Ascending aorta (tissue), 2 donors: ENCODE measurements around the gene DTX4. TPM values are rescaled to one million over a fixed set of nuclear protein-coding genes. Genes with fewer than 3 reads are reported as not detected.

Experiments used
- DNase-seq, 2 donors: peaks; one replicate each; pipeline ENCODE4 v3.0.0-alpha.2; 2019; ENCODE audit warnings: low spot score in 2 of 2
- H3K27ac ChIP-seq, 2 donors: fragments of 200-600 bp; sonication (generic); one replicate each; pipeline ENCODE4 v1.5.1; 2016 to 2017; ENCODE audit warnings: mild to moderate bottlenecking in 1 of 2
- H3K27me3 ChIP-seq: fragments of 200-600 bp; sonication (generic); one replicate; pipeline ENCODE4 v1.5.1; 2017
- H3K36me3 ChIP-seq, 2 donors: fragments of 200-600 bp; sonication (generic); one replicate each; pipeline ENCODE4 v1.5.1; 2016
- H3K4me1 ChIP-seq, 2 donors: fragments of 200-600 bp; sonication (generic); one replicate each; pipeline ENCODE4 v1.5.1; 2016 to 2017; ENCODE audit warnings: mild to moderate bottlenecking in 1 of 2
- H3K4me3 ChIP-seq, 2 donors: fragments of 200-600 bp; sonication (generic); one replicate each; pipeline ENCODE4 v1.5.1; 2016 to 2017; ENCODE audit warnings: mild to moderate bottlenecking in 1 of 2
- H3K9me3 ChIP-seq, 2 donors: fragments of 200-600 bp; sonication (generic); one replicate each; pipeline ENCODE4 v1.5.1; 2016
- intact Hi-C: fragments of 100-400 bp; cut with DNase I; formaldehyde crosslinking; loops from one replicate; pipeline ENCODE4 v1.15.1; 2023
- total RNA-seq: library from RNA; depleted of rRNA; stranded (reverse); fragments of >200 nt; gene quantifications from one replicate; pipeline ENCODE4 v1.1.0, GENCODE V29; 2016
- TF ChIP-seq, protein P1 (sequence below), 3 experiments: fragments of 200-600 bp in 2 of 3; fragments of 450-650 bp in 1 of 3; sonication (generic) in 2 of 3; IDR thresholded peaks; one replicate each; pipeline ENCODE4 v1.5.1; 2016 to 2019; ENCODE audit warnings: antibody characterized with exemption in 3 of 3, mild to moderate bottlenecking in 1 of 3, moderate library complexity in 1 of 3

DTX4 gene
- total RNA-seq, 1 donor from 2014 or later, result 9.6 TPM

DNA sequence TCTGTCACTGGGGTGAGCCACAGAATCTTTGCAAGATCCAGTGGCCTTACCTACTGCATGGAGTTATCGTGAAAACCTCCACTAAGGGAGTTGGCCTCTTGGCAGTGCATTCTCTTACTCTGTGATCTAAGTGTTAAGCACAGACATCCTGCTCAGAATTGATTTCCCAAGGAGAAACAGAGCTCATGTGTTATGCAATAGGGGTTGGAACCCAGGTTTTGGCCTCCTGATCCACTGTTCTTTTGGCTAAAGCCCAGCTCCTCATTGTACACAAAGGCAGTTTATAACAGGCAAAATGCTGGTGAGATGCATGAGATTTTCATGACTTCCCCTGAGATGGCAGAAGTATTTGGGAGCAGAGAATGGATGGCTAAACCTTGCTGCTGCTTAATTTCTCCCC is 11.8 kb downstream of the DTX4 start:
- TF ChIP-seq, protein P1, sequence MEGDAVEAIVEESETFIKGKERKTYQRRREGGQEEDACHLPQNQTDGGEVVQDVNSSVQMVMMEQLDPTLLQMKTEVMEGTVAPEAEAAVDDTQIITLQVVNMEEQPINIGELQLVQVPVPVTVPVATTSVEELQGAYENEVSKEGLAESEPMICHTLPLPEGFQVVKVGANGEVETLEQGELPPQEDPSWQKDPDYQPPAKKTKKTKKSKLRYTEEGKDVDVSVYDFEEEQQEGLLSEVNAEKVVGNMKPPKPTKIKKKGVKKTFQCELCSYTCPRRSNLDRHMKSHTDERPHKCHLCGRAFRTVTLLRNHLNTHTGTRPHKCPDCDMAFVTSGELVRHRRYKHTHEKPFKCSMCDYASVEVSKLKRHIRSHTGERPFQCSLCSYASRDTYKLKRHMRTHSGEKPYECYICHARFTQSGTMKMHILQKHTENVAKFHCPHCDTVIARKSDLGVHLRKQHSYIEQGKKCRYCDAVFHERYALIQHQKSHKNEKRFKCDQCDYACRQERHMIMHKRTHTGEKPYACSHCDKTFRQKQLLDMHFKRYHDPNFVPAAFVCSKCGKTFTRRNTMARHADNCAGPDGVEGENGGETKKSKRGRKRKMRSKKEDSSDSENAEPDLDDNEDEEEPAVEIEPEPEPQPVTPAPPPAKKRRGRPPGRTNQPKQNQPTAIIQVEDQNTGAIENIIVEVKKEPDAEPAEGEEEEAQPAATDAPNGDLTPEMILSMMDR (IDR thresholded peaks at IDR 0.05), result no peak
- H3K4me3 ChIP-seq, result no peak overlapping the region
- no peaks in the 10 kb centered on the region for H3K9me3 ChIP-seq
- intact Hi-C loops, result no loop called here
- no peaks in the 10 kb centered on the region for H3K27me3 ChIP-seq
- no peaks in the 10 kb centered on the region for H3K4me1 ChIP-seq
- no peak for DNase-seq
- peaks cover 0 to 7% of the 10 kb centered on the region in 2 donors for H3K36me3 ChIP-seq
- no peak overlapping the region for H3K27ac ChIP-seq

DNA sequence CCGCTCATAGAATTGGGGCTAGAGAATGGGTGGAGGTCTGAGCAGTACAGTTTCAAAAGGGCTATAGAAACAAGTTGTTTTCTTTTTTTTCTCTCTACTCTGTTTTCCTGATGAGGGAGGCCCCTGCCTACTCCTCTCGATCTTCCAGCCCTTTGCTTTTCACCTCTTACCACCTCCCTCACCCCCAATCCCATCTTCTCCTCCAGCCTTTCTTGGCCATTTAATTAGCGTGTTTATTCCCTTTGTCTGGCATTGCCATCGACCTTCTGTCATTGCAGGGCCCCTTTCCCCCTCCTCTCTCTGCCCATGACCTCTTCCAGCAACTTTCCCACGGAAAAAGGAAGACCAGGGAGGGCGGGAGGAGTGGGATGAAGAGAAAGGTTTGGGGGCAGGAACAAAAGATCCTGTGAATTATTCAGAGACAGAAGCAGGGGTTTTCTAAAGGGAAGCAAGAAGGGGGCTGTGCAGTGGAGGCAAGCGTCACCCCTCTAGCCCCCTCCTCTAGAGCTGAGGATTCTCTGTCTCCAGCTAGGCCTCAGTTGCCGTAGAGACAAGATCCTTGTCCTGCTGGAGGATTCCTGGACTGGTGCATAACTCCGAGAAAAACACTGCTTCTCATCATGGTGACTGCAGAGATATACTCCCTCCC is 12.9 kb downstream of the DTX4 start:
- TF ChIP-seq, protein P1 (IDR thresholded peaks at IDR 0.05), result no peak
- Histone ChIP-seq H3K4me1 (no peaks in the 10 kb centered on the region), H3K36me3 (peaks cover 0 to 7% of the 10 kb centered on the region in 2 donors), H3K27me3 (no peaks in the 10 kb centered on the region), H3K9me3 (no peaks in the 10 kb centered on the region), H3K4me3 (no peak overlapping the region), H3K27ac (no peak overlapping the region)
- DNase-seq, result no peak
- intact Hi-C loops, result no loop called here

DNA sequence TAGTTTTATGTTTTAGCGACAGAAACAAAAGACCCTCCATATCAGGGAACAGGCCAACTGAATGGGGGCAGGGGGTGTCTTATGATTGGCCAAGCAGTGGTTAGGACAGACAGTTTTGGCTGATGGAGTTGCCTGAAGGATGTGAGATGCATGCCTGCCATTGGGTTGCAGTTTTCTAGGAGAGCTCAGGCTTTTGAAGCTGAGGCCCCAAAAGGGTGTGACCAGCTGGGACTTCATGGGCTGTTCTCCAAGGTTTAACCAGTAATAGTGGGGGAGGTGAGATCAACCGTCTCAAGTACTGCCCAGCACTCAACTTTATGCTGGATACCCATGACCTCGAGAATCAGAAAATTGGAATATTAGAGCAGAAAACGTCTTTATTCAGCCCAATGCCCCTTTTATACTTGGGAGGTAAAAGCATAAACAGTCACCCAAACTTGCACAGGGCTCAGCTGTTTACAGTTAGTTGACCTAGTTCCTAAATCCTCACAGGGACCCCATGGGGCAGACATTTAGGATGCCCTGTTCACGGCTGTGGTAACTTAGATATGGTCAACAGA is 13.5 kb downstream of the DTX4 start:
- no peak for DNase-seq
- TF ChIP-seq, protein P1 (IDR thresholded peaks at IDR 0.05), result no peak
- Histone ChIP-seq H3K27me3 (no peaks in the 10 kb centered on the region), H3K36me3 (peaks cover 0 to 11% of the 10 kb centered on the region in 2 donors), H3K4me1 (no peaks in the 10 kb centered on the region), H3K27ac (no peak overlapping the region), H3K9me3 (no peaks in the 10 kb centered on the region), H3K4me3 (no peak overlapping the region)
- intact Hi-C loops, result no loop called here

DNA sequence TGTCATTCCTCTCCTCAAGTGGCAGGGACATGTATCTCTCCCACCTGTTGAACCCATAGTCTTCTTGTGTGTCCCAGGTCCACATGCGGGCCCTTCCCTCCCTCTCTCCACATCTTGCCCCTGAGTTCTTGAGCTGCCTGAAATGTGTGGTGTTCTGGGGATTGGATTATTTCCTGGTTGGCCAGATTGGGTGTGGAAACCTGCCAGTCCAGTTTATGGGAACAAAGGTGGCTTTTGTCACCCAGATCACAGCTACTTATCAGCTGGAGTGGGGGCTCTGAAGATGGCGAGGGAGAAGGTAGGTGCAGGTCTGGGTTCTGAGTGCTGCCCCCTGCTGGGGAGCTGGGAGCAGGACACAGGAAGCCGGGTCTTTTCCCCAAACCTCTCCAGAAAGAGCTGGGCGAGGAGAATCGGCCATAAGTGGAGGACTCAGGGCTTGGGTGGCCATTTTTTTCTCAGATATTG is 14.2 kb downstream of the DTX4 start:
- H3K36me3 ChIP-seq, result peaks cover 0 to 12% of the 10 kb centered on the region in 2 donors
- no peaks in the 10 kb centered on the region for H3K4me1 ChIP-seq
- H3K27ac ChIP-seq, result no peak overlapping the region
- no peak overlapping the region for H3K4me3 ChIP-seq
- TF ChIP-seq, protein P1 (IDR thresholded peaks at IDR 0.05), result peak; percentile 18 to 37 (median 27)
- intact Hi-C loops, result no loop called here
- no peaks in the 10 kb centered on the region for H3K27me3 ChIP-seq
- H3K9me3 ChIP-seq, result no peaks in the 10 kb centered on the region
- DNase-seq, result no peak

DNA sequence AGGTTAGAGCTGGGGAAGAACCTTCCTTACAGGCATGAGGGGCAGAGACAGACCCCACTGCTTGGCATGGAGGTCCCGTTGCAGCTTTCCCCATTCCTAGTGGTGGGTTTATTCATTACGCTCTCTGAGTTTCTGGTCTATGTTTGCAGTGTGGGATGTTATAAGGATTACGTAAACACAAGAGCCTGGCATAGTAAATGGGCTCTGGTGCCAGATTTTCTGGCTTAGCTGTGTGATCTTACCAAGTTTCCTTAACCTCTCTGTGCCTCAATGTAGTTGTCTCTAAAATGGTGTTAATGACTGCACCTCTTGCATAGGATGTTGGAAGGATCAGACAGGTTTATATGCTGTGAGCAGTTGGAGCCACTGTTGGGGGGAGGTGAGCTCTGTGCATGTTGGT is 15.1 kb downstream of the DTX4 start:
- TF ChIP-seq, protein P1 (IDR thresholded peaks at IDR 0.05), result no peak
- H3K36me3 ChIP-seq, result peaks cover 0 to 11% of the 10 kb centered on the region in 2 donors
- H3K4me1 ChIP-seq, result no peaks in the 10 kb centered on the region
- H3K9me3 ChIP-seq, result no peaks in the 10 kb centered on the region
- no peak for DNase-seq
- no peaks in the 10 kb centered on the region for H3K27me3 ChIP-seq
- no peak overlapping the region for H3K4me3 ChIP-seq
- intact Hi-C loops, result no loop called here
- no peak overlapping the region for H3K27ac ChIP-seq
